GM21529 (cell line): ENCODE results near the gene KIF17.

ENCODE experiments used
- ATAC-seq: cut with Tn5 transposase; IDR thresholded peaks from one replicate; pipeline ENCODE4 v1.9.1; 2021; ENCODE audit not compliant: unreplicated experiment

KIF17 gene

DNA sequence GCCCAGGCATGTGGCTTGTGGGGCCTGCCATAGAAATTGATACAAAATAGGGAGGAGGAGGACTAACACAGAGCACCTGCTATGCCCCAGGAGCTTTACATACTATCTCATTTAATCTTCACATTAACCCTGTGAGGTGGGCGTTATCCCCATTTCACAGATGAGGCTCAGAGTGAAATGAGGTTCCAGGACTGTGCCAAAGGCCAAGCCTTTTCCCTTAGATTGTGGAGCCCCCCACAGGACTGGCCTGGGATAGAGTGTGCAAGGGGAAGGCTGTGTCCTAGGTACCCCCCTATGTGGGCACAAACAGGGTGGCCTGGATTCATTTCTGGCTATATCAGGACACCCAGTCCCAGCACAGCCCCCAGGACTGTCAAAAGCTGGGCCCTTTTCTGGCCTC, 54.4 kb downstream of the KIF17 start:
- ATAC-seq, result no peak

DNA sequence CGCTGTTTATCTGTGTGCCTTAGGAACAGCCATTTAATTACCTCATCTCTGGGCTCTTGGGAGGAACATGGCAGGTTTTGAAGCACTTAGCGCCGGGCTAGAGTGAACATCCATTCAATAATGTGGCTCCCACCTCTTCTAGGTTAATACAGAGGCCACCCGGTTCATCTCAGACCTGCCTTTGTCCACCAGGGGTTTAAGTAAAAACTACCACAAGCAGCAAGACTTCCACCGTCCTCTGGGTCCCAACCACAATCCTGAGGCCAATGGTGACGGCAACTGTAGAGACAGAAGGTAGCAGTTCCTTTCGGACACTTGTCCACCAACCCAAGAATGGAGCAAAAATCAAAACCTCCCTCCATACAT, 55.7 kb downstream of the KIF17 start:
- no peak for ATAC-seq

DNA sequence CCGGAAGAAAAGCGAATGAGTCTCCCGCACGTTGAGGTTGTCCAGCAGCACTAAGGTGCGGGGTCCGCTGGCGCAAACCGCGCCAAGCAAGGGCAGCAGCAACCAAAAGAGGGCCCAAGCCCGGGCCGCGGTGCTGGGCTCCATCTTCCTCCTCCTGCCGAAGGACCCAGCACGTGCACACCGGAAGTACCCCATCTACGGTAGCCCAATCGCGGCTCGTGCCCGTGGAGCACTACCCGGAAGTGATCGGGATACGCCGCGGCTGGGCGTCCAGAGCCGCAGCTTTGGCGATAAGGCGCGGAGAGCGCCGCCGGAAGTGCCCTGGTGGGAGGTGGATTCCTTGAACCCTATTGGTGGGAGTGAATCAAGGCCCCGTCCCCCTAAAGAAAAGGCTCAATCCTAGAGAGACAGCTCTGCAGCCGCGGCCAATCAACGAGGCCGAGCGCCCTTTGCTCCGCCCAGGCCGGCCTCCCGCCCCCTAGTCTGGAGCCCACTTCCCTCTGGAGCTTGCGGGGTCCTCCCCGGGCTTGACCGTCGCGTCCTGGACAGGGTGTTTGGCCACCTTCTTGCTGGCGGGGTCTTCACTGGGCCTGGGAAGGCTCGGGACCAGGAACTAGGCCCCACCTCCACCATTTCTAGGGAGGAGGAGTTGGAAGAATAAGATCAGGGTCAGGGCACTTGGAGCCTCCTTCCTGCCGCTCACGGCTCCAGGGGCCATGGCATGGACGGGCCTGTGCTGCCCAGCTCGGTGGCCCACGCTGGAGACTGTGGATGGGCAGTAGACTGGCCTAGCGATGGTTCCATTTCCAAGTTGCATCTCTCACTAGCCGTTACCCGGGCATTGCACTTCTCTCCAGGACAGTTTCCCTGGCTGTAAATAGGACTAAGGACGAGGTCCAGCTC, 56.3 kb downstream of the KIF17 start, which contains the start of gene DDOST:
DDOST (minus strand) TSS at position 163 of the 903 bp plus-strand sequence; CDS start at position 144, 19 bp downstream.
- peak; percentile 95 for ATAC-seq

DNA sequence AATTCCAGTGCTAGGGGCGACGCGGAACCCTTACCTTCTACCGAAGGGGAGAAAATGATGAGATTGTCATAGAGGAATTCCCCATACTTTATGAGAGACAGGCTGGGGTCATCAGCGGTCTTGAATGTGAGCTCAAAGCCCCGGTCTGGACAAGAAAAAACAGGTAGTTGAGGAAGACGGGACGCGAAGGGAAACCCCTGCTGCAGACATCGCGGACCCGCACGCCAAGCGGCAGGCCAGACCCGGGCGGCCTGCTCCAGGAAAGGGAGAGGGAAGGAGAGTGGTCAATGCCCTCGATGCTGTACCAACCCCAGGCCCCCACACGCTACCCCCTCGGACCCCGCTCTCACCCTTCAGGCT, 57.0 kb downstream of the KIF17 start:
- ATAC-seq, result no peak

DNA sequence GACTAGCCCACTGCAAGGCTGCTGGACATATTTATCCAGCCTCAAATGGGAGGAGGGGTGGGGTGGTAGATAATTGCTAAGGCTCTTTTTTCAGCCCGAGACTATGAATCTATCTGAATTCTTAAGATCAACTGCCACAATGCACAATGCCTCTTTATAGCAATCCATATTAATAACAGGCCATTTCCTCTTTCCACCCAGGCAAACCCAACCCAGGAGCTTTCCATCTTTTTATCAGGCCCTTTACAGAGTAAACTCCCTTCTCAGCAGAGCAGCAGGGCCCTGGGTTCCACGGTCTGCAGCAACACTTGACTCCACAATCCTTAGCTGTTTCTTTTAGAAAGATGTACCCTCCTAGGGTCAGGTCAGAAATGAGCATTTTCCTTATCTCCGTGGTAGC, 57.4 kb downstream of the KIF17 start:
- no peak for ATAC-seq

DNA sequence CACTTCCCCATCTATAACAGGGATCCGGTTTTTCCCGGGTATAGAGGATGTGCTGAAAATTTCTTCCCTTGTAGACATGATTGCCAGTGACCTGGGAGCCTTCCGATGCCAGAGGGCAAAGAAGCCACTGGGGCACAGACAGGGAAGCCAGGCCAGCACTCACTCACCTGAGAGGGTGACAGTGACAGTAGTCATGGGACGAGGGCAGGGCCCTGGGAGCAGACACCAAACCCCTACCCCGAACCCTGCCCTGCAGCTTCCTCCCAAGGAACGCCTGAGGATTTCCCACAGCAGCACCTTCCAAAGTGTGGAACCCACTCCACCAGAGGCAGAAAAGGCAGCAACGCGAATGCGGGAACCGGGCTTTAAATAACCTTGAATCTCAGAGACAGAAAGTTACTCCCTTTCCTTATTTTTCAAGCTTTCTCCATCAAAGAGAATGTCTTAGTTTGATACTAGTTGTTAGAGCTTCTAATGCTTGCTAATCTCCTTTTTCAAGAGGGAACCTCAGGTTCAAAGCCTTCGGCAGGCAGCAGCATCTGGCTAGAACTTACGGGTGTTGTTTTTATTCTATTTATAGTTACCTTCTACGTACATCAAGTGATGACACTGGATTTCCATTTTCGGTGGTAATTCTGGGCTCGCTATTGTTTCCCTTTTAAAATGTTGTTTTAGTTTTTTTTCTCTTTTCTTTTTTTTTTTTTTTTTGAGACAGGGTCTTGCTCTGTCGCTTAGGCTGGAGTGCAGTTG, 59.5 kb downstream of the KIF17 start:
- no peak for ATAC-seq

DNA sequence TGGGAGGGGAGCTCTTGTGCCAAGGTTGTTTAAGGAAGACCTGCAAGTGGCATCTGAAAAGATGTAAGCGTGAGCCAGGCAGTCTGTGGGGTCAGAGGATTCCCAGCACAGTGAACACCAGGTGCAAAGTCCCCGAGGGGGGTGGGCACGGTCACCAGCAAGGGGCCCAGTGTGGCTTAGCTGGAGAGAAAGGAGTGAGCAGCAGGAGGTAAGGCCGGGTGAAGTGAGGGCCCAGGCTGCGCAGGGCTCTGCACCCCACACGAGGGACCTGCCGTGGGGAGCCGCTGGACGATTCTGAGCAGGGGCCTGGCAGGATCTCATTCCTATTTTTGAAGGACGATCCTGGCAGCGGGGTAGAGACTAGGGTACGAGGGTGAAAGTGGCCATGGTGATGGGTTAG, 60.8 kb downstream of the KIF17 start:
- ATAC-seq, result no peak

DNA sequence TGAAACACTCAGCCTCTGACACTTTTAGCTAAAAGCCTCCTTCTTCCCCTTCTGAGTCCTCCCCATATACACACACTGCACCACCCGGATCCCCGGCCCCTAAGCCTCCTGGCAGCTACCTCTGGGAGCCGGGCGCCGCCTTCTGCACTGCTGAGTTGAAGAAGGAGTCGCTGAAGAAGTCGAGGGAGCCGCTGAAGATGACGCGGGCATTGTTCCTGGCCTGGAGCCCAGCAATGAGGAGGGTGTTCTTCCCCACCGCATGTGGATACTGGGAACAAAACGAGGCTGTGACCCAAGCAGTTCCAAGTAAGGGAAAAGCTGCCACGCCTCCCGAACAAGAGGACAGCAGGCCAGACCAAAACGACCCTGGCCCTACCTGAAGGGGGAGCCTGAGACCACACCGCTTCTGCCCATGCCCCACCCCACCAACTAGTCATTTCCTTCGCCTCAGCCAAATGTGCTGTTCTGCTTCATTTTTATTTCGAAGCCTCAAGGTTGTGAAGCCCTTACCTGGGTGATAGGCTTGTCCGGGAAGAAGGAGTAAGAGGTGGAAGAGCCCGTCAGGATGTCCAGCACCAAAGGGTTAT, 63.6 kb downstream of the KIF17 start:
- no peak for ATAC-seq

DNA sequence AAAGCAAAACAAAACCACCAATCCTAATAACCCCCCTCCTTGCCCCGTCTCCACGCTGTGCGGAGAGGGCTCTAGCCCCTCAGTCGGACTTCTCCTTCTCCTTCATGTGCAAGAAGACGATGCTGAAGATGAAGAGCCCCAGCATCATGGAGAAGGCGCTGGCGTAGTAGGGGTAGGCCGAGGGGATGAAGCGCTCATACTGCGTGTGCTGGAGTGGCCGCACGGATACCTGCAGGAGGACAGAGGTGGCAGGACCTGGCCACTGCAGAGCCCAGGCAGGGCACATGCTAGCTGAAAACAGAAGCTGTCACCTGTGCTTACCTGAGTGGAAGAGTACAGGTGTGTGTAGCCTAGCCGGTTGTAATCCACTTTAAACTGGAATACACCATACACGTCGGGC, 65.5 kb downstream of the KIF17 start:
- no peak for ATAC-seq

DNA sequence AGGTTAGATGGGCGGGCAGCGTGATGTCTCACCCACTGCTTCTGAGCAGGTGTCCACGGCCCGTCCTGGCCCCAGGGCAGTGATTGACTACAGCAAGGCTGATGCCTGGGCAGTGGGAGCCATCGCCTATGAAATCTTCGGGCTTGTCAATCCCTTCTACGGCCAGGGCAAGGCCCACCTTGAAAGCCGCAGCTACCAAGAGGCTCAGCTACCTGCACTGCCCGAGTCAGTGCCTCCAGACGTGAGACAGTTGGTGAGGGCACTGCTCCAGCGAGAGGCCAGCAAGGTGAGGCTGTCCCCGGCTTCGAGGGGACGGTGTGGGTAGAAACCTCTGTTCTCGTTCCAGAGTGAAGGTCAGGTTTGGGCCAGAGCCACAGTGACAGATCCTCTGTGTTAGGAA, 68.9 kb downstream of the KIF17 start:
- ATAC-seq, result no peak

DNA sequence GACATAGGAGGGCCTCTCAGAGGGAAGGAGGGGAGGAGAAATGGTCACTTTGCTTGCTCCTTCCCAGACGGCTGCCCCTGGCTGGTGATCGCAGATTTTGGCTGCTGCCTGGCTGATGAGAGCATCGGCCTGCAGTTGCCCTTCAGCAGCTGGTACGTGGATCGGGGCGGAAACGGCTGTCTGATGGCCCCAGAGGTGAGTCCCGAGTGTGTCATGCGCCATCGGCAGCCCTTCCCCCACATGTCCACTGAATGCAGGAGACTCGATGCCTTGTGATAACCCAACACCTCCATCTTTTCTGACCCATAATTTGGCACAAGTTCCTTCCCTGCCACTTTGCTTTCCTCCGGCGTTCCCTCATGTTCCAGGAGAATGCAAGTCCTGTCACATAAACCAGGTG, 69.4 kb downstream of the KIF17 start:
- ATAC-seq, result no peak

DNA sequence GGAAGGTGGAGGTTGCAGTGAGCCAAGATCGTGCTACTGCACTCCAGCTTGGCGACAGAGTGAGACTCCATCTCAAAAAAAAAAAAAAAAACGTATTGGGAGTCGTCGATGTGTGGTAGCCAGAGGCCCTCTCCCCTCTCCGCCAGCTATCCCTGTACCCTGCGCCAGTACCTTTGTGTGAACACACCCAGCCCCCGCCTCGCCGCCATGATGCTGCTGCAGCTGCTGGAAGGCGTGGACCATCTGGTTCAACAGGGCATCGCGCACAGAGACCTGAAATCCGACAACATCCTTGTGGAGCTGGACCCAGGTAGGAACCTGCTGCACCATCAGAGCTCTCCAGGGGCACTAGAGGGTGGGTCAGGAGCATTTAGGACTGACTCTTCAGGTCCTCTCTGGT, 72.4 kb downstream of the KIF17 start:
- no peak for ATAC-seq

DNA sequence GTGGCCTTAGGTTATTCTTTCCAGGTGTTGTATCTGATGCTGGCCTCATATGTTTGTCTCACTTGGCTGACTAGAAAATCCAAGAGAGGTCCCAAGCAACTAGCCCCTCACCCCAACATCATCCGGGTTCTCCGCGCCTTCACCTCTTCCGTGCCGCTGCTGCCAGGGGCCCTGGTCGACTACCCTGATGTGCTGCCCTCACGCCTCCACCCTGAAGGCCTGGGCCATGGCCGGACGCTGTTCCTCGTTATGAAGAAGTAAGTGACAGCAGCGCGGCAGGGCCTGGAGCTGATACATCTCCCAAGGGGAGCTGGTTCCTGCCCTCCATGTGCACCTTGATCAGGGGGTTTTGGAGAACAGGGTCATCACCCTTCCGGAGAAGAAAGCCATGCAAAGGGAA, 73.4 kb downstream of the KIF17 start:
- no peak for ATAC-seq

DNA sequence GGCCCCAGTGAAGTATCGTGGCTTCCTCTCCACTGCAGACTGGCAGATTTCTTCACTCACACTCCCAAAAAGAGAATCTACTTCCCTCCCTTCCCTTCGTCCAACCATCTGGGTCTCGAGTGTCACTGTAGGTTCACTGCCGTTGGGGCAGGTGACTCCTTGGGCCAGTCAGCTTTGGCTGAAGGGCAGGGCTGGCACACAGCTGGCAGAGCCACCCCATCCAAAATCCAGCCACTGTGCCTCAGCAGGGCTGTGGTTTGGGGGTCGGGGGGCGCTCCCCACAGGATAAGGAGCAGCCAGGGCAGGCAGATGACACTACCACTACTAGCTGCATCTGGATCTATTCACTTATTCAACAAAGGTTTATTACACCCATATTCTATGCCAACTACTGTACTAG, 74.7 kb downstream of the KIF17 start:
- no peak for ATAC-seq

DNA sequence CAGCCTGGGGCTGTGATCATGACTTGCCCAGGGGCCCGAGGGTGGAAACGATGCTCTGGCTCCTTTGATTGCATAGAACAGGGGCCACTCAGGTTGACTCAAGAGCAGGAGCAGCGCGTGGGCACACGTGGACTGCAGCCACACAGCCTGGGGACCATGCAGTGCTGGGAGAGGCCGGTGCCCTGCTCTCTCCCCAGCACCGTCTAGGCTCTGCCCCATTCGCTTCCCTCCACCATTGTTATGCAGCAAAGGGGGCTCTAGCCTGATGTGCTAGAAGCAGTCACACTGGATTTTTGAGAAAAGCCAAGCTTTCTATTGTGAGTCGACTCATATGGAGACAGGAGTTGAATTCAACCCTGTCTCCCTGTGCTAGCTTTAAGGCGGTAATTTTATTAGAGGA, 75.8 kb downstream of the KIF17 start:
- no peak for ATAC-seq

DNA sequence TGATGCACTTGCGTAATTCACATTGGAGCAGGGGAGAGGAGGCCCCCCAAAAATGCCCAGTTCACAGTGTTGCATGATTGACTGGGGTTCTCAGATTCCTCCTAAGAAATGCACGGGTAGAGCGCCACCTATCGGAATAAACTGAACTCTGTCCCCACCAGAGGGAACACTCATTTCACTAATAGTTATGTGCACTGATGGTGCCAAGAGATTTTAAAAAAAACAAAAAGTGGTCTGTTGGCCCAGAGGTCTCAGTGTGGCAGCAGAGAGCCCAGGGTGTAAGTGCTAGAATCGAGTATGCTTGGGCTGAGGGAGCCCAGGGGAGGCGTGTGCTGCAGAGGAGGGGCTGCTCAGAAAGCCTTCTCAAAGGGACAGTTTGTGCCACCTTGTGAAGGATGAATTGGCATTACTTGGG, 77.6 kb downstream of the KIF17 start:
- ATAC-seq, result peak; percentile 53

DNA sequence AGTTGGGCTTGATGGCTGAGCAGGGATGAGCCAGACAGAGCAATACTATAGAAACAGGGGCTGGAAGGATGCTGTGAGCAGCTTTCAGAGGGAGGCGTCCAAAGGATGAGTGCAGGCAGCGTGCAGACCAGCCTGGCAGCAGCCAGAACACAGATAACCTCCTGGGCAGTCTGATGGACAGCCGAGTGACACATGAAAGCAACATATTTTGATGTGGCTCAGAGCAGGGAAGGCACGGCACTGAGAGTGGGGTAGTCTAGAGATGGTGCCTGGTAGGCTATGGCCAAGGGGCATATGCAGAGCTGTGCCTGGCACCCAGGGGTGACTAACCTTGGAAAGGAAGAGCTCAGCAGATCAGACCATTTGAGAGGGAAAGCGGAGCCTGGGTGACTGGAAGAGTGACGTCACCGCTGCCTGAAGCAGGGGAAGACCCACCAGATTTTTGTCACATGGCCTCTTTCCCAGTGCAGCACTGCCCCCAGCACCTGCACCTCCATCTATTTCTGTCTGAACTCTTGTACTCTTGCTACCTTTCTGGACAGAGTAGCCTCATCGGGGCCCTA, 80.9 kb downstream of the KIF17 start:
- no peak for ATAC-seq

DNA sequence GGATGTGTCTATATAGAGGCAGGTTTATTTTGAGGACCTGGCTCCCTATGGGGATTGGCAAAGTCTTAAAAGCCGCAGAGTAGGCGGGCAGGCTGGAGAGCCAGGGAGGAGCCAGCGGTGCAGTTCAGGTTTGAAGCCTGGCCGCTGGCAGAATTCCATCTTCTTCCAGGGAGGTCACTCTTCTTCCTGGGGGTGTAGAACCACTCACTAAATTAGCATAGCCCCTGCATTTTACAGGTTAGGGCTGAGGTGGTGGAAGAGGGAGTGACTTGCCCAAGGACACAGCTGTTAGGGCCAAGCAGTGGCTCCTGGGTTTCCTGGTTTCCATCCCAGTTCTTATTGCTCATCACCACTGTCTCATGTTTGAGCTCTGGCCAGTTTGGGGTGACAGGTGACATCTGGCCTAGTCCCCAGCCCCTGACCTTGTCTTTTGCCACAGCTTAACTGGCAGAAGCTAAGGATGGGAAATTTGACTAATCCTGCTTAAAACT, 83.2 kb downstream of the KIF17 start:
- no peak for ATAC-seq

DNA sequence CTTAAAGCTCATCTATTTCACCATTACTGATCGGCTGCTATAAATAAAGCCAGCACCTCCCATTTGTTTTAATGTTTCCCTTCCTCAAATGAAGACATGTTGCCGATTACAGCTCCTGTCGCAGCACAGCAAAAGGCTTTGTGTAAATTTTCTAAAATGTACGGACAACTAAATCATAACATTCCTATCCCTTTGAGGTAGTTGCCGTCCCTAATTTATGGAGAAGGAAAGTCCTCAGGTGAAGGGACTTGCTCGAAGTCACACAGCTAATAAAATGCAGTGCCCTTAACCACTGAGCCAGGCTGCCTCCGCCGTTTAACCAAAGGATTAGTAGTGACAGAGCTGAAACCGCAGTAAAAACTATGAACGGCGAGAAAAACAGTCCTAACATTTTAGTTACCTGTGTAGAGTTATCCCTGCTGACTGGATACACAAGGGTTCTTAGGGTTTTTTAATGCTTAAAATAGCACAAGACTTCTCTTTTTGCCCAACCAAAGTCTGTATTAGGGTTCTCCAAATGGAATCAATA, 83.7 kb downstream of the KIF17 start:
- no peak for ATAC-seq

DNA sequence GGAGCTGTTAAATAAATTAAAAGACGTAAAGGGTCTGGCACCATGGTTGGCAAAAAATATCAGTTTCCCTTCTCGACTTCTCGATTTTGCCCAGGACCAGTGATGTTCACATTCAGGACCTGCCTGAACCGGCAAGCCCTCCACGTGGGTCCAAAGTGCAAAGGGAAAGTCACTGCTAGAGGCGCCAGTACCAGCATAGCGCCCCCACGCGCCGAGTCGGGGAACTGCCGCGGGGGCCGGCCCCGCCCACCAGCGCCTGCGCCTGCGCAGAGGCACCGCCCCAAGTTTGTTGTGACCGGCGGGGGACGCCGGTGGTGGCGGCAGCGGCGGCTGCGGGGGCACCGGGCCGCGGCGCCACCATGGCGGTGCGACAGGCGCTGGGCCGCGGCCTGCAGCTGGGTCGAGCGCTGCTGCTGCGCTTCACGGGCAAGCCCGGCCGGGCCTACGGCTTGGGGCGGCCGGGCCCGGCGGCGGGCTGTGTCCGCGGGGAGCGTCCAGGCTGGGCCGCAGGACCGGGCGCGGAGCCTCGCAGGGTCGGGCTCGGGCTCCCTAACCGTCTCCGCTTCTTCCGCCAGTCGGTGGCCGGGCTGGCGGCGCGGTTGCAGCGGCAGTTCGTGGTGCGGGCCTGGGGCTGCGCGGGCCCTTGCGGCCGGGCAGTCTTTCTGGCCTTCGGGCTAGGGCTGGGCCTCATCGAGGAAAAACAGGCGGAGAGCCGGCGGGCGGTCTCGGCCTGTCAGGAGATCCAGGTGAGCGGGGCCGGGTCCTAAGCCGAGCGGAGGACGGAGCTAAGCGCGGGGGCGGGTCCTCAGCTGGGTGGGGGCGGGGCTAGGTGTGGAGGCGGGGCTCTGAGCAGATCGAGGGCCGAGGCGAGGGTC, 84.4 kb downstream of the KIF17 start, which contains the start of gene PINK1:
PINK1 (plus strand) TSS at position 269 of the 875 bp plus-strand sequence; CDS start at position 360, 91 bp downstream.
- no peak for ATAC-seq
